Esophagus (tissue), 2 donors: Measurements from ENCODE around the gene COL6A3. TPM values are rescaled to one million over a fixed set of nuclear protein-coding genes. Genes with fewer than 3 reads are reported as not detected.

ENCODE experiments used
- H3K27ac ChIP-seq, 2 donors: one replicate each; pipeline ENCODE4 v1.5.1; 2013; ENCODE audit warnings: low read depth in 2 of 2, mild to moderate bottlenecking in 2 of 2, inconsistent platforms in 1 of 2, low read length in 1 of 2, moderate library complexity in 1 of 2
- H3K27me3 ChIP-seq, 2 donors: one replicate each; pipeline ENCODE4 v1.6.1; 2013; ENCODE audit warnings: low read length in 2 of 2, control low read depth in 1 of 2, mild to moderate bottlenecking in 1 of 2; ENCODE audit not compliant: insufficient read depth in 2 of 2, control insufficient read depth in 1 of 2
- H3K36me3 ChIP-seq, 2 donors: one replicate each; pipeline ENCODE4 v1.6.1; 2013; ENCODE audit warnings: low read length in 1 of 2; ENCODE audit not compliant: control insufficient read depth in 2 of 2, insufficient read depth in 2 of 2
- H3K4me1 ChIP-seq, 2 donors: one replicate each; pipeline ENCODE4 v1.6.1; 2013; ENCODE audit warnings: low read length in 1 of 2; ENCODE audit not compliant: control insufficient read depth in 2 of 2, insufficient read depth in 2 of 2
- H3K4me3 ChIP-seq, 2 donors: one replicate each; pipeline ENCODE4 v1.5.1; 2013; ENCODE audit warnings: low read length in 2 of 2, mild to moderate bottlenecking in 2 of 2, low read depth in 1 of 2, moderate library complexity in 1 of 2
- H3K9me3 ChIP-seq, 2 donors: one replicate each; pipeline ENCODE4 v1.6.1; 2013; ENCODE audit warnings: mild to moderate bottlenecking in 2 of 2, low read depth in 1 of 2, low read length in 1 of 2, moderate library complexity in 1 of 2; ENCODE audit not compliant: control insufficient read depth in 2 of 2, insufficient read depth in 1 of 2
- WGBS, 2 donors: extraction: QIAGEN DNeasy Blood & Tissue Kit; methylation state at CpG; one replicate each; pipeline ENCODE4 v1.1.7; 2013; 5-methylcytosine and 5-hydroxymethylcytosine counted together
- polyA plus RNA-seq, 2 donors: library from polyadenylated mRNA; stranded (reverse); fragments of 200-250 nt; gene quantifications; one replicate each; pipeline ENCODE4 v1.2.3, GENCODE V29; 2013
- donor health status: healthy with polysubstance abuse.
- donor health status: Bipolar disorder and iron deficiency.

The COL6A3 gene
- polyA plus RNA-seq, 2 donors = 4.3 to 10.3 TPM

DNA sequence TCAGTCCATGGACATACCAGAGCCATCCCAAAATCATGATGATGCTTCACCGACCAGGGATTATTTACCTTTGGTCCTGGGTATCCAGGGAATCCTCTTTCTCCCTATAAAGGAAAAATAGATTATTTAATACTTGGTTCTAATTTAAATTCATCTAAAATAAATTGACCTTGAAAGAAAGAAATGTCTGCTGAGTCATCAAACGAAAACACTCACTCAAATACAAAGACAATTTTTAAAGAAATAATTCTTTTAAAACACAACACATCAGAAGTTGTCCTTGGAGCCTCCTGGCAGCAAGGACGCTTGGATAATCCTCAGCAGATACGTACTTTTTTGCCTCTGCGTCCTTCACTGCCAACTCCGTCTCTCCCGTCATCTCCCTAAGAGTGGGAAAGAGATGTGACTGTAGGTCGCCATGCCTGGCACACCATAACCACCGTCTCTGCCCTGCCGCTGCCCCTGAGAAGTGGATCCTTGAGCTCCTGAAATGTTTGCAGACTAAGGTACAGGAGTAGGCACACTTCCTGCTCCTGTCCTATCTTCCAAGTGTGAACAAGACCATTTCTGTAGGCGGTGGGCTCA, 65.6 kb downstream of the COL6A3 start:
- H3K27ac ChIP-seq = peak overlapping the region in 1 of 2 donors; percentile 45

DNA sequence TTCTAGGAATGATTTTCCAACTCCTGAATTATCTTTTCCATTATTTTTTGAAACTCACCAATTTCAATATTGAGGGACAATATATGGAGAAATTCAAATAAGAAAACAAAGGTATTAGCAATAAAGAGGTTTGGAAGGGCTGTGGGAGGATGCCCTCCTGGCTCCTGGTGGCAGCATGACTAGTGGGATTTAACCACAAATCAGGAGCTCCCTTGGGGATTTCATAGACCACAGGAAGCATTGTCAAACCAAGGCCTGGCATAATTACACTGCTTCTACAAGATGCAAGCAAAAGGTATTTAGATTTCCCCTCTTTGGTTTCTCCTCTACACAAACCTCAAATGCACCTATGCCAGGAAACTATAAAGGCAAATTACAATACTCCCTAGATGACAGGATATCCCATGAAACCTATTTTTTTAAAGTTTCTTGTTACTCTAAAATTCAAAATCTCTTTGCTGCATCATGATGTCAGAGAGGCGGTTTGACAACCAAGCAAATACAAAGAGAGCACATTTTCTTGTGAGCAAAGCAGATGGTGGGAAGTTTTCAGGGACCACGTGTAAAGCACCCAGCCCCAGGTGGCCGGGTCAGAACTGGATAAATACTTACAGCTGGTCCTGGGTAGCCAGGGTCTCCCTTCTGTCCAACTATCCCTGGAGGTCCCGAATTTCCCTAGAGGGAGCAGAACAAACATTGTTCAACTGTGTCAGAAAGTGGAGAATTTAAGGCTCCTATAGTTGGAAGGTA, 67.9 kb downstream of the COL6A3 start:
- 72 to 85% methylated on average over 4 of the region's 4 CpGs for WGBS, 2 donors
- no peak overlapping the region for H3K27ac ChIP-seq
- H3K4me3 ChIP-seq = no peak overlapping the region
- no peaks in the 10 kb centered on the region for H3K9me3 ChIP-seq
- no peaks in the 10 kb centered on the region for H3K27me3 ChIP-seq
- H3K4me1 ChIP-seq = no peaks in the 10 kb centered on the region
- no peaks in the 10 kb centered on the region for H3K36me3 ChIP-seq

More for the DNA sequence above, 65.6 kb downstream of the COL6A3 start:
- 83 to 87% methylated on average over 11 of the region's 11 CpGs for WGBS, 2 donors
- no peaks in the 10 kb centered on the region for H3K9me3 ChIP-seq
- H3K36me3 ChIP-seq = no peaks in the 10 kb centered on the region
- H3K4me1 ChIP-seq = no peaks in the 10 kb centered on the region
- H3K4me3 ChIP-seq = no peak overlapping the region
- H3K27me3 ChIP-seq = no peaks in the 10 kb centered on the region

- WGBS, 2 donors = 78 to 83% methylated on average over 7 of the region's 7 CpGs
- H3K36me3 ChIP-seq = peaks cover 0 to 4% of the 10 kb centered on the region in 2 donors
- no peak overlapping the region for H3K27ac ChIP-seq
- no peak overlapping the region for H3K4me3 ChIP-seq
- no peaks in the 10 kb centered on the region for H3K27me3 ChIP-seq
- H3K4me1 ChIP-seq = no peaks in the 10 kb centered on the region
- H3K9me3 ChIP-seq = no peaks in the 10 kb centered on the region
Measured at GRCh38 chr2:237345411-237345810, 68.6 kb downstream of the COL6A3 start.

DNA sequence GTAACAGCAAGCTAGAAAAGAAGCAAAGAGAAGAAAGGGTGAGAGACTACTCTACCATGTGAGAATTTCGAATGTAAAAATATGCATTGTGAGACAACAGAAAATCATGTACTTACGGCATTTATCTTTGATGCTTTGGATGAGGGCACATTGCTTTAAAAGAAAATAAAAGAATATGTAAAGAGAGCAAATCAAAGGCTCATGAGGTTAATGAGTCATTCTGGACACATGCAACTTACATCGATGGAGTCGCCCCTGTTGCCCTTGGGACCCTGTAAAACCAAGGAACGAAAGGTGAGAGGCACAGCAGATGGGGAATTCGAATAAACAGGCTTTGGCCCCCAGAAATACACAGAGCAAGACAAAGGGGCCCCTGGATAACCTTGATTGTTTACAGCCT, 69.0 kb downstream of the COL6A3 start:
- H3K4me1 ChIP-seq = no peaks in the 10 kb centered on the region
- no peak overlapping the region for H3K4me3 ChIP-seq
- no peak overlapping the region for H3K27ac ChIP-seq
- 75 to 85% methylated on average over 6 of the region's 6 CpGs for WGBS, 2 donors
- H3K27me3 ChIP-seq = no peaks in the 10 kb centered on the region
- H3K36me3 ChIP-seq = peaks cover 0 to 4% of the 10 kb centered on the region in 2 donors
- no peaks in the 10 kb centered on the region for H3K9me3 ChIP-seq

DNA sequence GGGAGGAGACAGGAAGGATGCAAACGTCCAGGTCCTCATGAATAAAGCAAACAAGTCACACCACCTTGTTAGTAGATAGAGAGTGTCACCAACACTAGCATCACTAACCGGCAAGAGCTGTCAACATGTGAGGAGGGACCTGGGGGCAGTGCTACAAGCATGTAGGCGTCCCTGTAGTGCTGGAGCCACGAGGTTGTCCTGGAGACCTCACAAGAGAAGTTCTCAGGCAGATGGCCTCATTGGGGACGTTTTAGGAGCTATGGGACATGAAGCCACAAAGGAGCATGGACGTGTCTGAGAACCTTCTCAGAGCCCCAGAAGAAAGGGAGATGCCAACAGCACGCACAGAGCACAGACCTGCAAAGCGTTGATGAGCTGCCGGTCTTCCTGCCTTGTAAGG, 70.0 kb downstream of the COL6A3 start:
- WGBS, 2 donors = 82 to 84% methylated on average over 9 of the region's 9 CpGs
- peaks cover 0 to 4% of the 10 kb centered on the region in 2 donors for H3K36me3 ChIP-seq
- no peaks in the 10 kb centered on the region for H3K27me3 ChIP-seq
- no peak overlapping the region for H3K4me3 ChIP-seq
- no peak overlapping the region for H3K27ac ChIP-seq
- no peaks in the 10 kb centered on the region for H3K9me3 ChIP-seq
- no peaks in the 10 kb centered on the region for H3K4me1 ChIP-seq

GRCh38 chr2:237341872-237342271, 72.1 kb downstream of the COL6A3 start:
- Histone ChIP-seq H3K4me3 (no peak overlapping the region), H3K4me1 (no peaks in the 10 kb centered on the region), H3K9me3 (no peaks in the 10 kb centered on the region), H3K27me3 (no peaks in the 10 kb centered on the region), H3K36me3 (peaks cover 0 to 6% of the 10 kb centered on the region in 2 donors), H3K27ac (no peak overlapping the region)
- WGBS, 2 donors = 52 to 60% methylated on average over 4 of the region's 4 CpGs

GRCh38 chr2:237337586-237337985, 76.4 kb downstream of the COL6A3 start:
- no peak overlapping the region for H3K27ac ChIP-seq
- no peaks in the 10 kb centered on the region for H3K4me1 ChIP-seq
- H3K9me3 ChIP-seq = no peaks in the 10 kb centered on the region
- no peak overlapping the region for H3K4me3 ChIP-seq
- no peaks in the 10 kb centered on the region for H3K27me3 ChIP-seq
- peaks cover 0 to 6% of the 10 kb centered on the region in 2 donors for H3K36me3 ChIP-seq
- WGBS, 2 donors = 82 to 86% methylated on average over 7 of the region's 7 CpGs

GRCh38 chr2:237336131-237336530, 77.8 kb downstream of the COL6A3 start:
- no peak overlapping the region for H3K27ac ChIP-seq
- peaks cover 0 to 6% of the 10 kb centered on the region in 2 donors for H3K36me3 ChIP-seq
- H3K27me3 ChIP-seq = no peaks in the 10 kb centered on the region
- 91 to 94% methylated on average over 16 of the region's 16 CpGs for WGBS, 2 donors
- no peaks in the 10 kb centered on the region for H3K4me1 ChIP-seq
- H3K9me3 ChIP-seq = no peaks in the 10 kb centered on the region
- no peak overlapping the region for H3K4me3 ChIP-seq

DNA sequence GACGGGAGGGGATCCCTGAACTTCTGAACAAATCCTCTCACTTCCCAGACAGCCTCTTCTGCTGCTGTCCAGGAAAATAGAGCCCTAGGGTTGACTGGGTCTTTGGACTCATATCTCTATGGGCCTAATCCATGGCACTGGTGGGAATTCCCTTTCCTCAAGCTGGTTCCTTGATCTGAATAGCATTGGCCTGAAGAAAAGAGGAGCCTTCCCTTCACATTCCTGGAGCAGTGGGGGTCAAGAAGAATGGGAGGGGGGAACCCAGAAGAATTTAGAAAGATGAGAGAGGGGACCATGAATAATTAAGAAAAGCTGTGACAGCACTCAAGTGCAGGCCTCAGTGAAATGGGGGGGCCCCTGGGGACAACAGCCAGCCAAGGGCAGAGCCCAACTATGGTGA, 80.2 kb downstream of the COL6A3 start:
- Histone ChIP-seq H3K27me3 (no peaks in the 10 kb centered on the region), H3K4me1 (no peaks in the 10 kb centered on the region), H3K9me3 (no peaks in the 10 kb centered on the region), H3K36me3 (peaks cover 0 to 3% of the 10 kb centered on the region in 2 donors), H3K27ac (no peak overlapping the region), H3K4me3 (no peak overlapping the region)
- 96 to 97% methylated on average over 1 of the region's 1 CpG for WGBS, 2 donors

- 60 to 63% methylated on average over 4 of the region's 4 CpGs for WGBS, 2 donors
- Histone ChIP-seq H3K36me3 (no peaks in the 10 kb centered on the region), H3K4me1 (no peaks in the 10 kb centered on the region), H3K4me3 (no peak overlapping the region), H3K27me3 (no peaks in the 10 kb centered on the region), H3K27ac (no peak overlapping the region), H3K9me3 (no peaks in the 10 kb centered on the region)
Measured at GRCh38 chr2:237330541-237330940, 83.4 kb downstream of the COL6A3 start.
